NCI-H460 (cell line): ENCODE results near the gene SF1. TPM values are rescaled to one million over a fixed set of nuclear protein-coding genes. Genes with fewer than 3 reads are reported as not detected.

Experiments used
- DNase-seq: peaks from one replicate; pipeline ENCODE4 v3.0.0-alpha.2; 2016; ENCODE audit warnings: low read depth; ENCODE audit errors: extremely low read depth
- total RNA-seq: library from RNA; depleted of rRNA; stranded (reverse); fragments of >200 nt; shearing (Covaris generic); gene quantifications from 2 replicates; pipeline ENCODE4 v1.2.3, GENCODE V29; 2014; rRNA removed

The SF1 gene
- total RNA-seq, 1 experiment from 2014 or later: 72.2 TPM

- DNase-seq: no peak
These were observed 62.4 kb downstream of the SF1 start for GRCh38 chr11:64715756-64716472.

GRCh38 chr11:64715110-64715509 lies 63.2 kb downstream of the SF1 start:
- DNase-seq: no peak

DNA sequence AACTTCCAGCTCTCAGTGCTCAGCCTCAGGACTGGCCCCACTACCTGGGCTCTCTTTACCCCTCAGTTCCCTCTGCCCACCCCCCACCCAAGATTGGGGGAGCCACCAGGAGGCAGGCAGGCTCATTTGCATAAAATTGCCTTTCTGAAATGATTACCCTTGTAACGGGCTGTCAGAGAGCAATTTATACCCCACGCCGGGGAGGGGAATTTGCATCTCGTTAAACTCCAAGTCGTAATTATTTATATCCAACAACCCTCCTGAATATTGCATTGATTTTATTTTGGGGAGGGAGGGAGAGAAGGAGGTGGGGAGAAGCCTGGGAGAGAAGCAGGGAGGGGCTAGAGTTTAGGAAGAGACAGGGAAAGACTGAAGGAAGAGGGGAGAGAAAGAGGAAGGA lies 63.7 kb downstream of the SF1 start:
- no peak for DNase-seq

Other genes starting within 250 kb of the SF1 start
- gene SLC22A11, start 222.6 kb downstream of the SF1 start, total RNA-seq: 0.02 TPM in 1 of 2 replicates, not detected in the other
- gene SLC22A12, start 187.3 kb downstream of the SF1 start, total RNA-seq: not detected in 2 replicates
- 0.05 TPM in 1 of 2 replicates, not detected in the other for gene NRXN2, start 55.3 kb downstream of the SF1 start, total RNA-seq
- not detected in 2 replicates for gene RASGRP2, start 34.4 kb downstream of the SF1 start, total RNA-seq
- gene PYGM, start 18.6 kb downstream of the SF1 start, total RNA-seq: 0.54 TPM in 1 of 2 replicates, not detected in the other
- 7.3 and 12.1 TPM in 2 replicates for gene MAP4K2, start 24.7 kb upstream of the SF1 start, total RNA-seq
- 11.8 and 14.0 TPM in 2 replicates for gene MEN1, start 32.0 kb upstream of the SF1 start, total RNA-seq
- 0.02 TPM in 1 of 2 replicates, not detected in the other for gene CDC42BPG, start 66.1 kb upstream of the SF1 start, total RNA-seq
- 20.5 and 29.1 TPM in 2 replicates for gene EHD1, start 100.1 kb upstream of the SF1 start, total RNA-seq
- 6.5 and 7.1 TPM in 2 replicates for gene ATG2A, start 138.7 kb upstream of the SF1 start, total RNA-seq
- gene PPP2R5B, start 146.1 kb upstream of the SF1 start, total RNA-seq: 6.8 and 9.7 TPM in 2 replicates
- gene GPHA2, start 157.4 kb upstream of the SF1 start, total RNA-seq: not detected in 2 replicates
- gene MAJIN, start 193.6 kb upstream of the SF1 start, total RNA-seq: 0.63 TPM in 1 of 2 replicates, not detected in the other
- gene BATF2, start 218.4 kb upstream of the SF1 start, total RNA-seq: 1.6 TPM in 2 replicates
- gene ARL2, start 235.6 kb upstream of the SF1 start, total RNA-seq: 76.9 and 90.9 TPM in 2 replicates
- 16.8 TPM in 2 replicates for gene SNX15, start 248.9 kb upstream of the SF1 start, total RNA-seq